Measurements from ENCODE around the gene SGSM2.

SGSM2 gene

GRCh38 chr17:2317796-2318195 is 19.5 kb upstream of the SGSM2 start:
- no peak for TF ChIP-seq CTCF (conservative IDR thresholded peaks at IDR 0.05; ENCODE audit: low read depth, low read length)
- no peak for DNase-seq (ENCODE audit: low read depth)
- no peak overlapping the region for H3K4me3 ChIP-seq (ENCODE audit: low read length)

- no peak for DNase-seq (ENCODE audit: low read depth)
- no peak for TF ChIP-seq CTCF (conservative IDR thresholded peaks at IDR 0.05; ENCODE audit: low read depth, low read length)
- H3K4me3 ChIP-seq (ENCODE audit: low read length) = no peak overlapping the region
Measured at GRCh38 chr17:2319051-2319450, 18.2 kb upstream of the SGSM2 start.

- no peak for DNase-seq (ENCODE audit: low read depth)
- TF ChIP-seq CTCF (conservative IDR thresholded peaks at IDR 0.05; ENCODE audit: low read depth, low read length) = no peak
- no peak overlapping the region for H3K4me3 ChIP-seq (ENCODE audit: low read length)
Measured at GRCh38 chr17:2321399-2321798, 15.9 kb upstream of the SGSM2 start.

GRCh38 chr17:2323629-2324314 is 13.5 kb upstream of the SGSM2 start:
- no peak for DNase-seq (ENCODE audit: low read depth)
- TF ChIP-seq CTCF (conservative IDR thresholded peaks at IDR 0.05; ENCODE audit: low read depth, low read length) = no peak
- H3K4me3 ChIP-seq (ENCODE audit: low read length) = no peak overlapping the region

- no peak for DNase-seq (ENCODE audit: low read depth)
- TF ChIP-seq CTCF (conservative IDR thresholded peaks at IDR 0.05; ENCODE audit: low read depth, low read length) = no peak
- H3K4me3 ChIP-seq (ENCODE audit: low read length) = no peak overlapping the region
Measured at GRCh38 chr17:2331303-2331702, 6.0 kb upstream of the SGSM2 start.

GRCh38 chr17:2335726-2336214 is 1.5 kb upstream of the SGSM2 start:
- H3K4me3 ChIP-seq (ENCODE audit: low read length) = peak overlapping the region; percentile 97
- TF ChIP-seq CTCF (conservative IDR thresholded peaks at IDR 0.05; ENCODE audit: low read depth, low read length) = no peak
- no peak for DNase-seq (ENCODE audit: low read depth)

- peak within 1 kb of the TSS; percentile 97 for H3K4me3 ChIP-seq (ENCODE audit: low read length)
- peak; percentile 17 for TF ChIP-seq CTCF (conservative IDR thresholded peaks at IDR 0.05; ENCODE audit: low read depth, low read length)
- DNase-seq (ENCODE audit: low read depth) = peak; percentile 66
Measured at GRCh38 chr17:2336215-2336851, 968 bp upstream of the SGSM2 start, which contains the start of gene TSR1. TSS of gene TSR1 (minus strand) at chr17:2336457. CDS start at chr17:2336427, 30 bp downstream.

All from retinal pigment epithelial cell (primary cell).